Stomach (tissue), 4 donors: Measurements from ENCODE around the gene FAM228B.

Source experiments
- CTCF ChIP-seq, 7 experiments: fragments of 450-650 bp in 4 of 7; fragments of 200-600 bp in 3 of 7; sonication (generic) in 3 of 7; IDR thresholded peaks; one replicate each; pipeline ENCODE4 v1.5.1; 2016 to 2019; ENCODE audit warnings: antibody characterized with exemption in 7 of 7, control low read depth in 2 of 7, mild to moderate bottlenecking in 1 of 7
- EP300 ChIP-seq: sonication (generic); formaldehyde crosslinking; IDR thresholded peaks from one replicate; pipeline ENCODE4 v1.6.1; 2017; ENCODE audit warnings: antibody characterized with exemption
- POLR2A ChIP-seq, 4 donors: fragments of 450-650 bp; IDR thresholded peaks; one replicate each; pipeline ENCODE4 v1.6.1; 2016; ENCODE audit warnings: antibody characterized with exemption in 4 of 4, control low read depth in 2 of 4, mild to moderate bottlenecking in 1 of 4, moderate library complexity in 1 of 4

- no peak for TF ChIP-seq POLR2A (IDR thresholded peaks at IDR 0.05)
- TF ChIP-seq EP300 = no peak
- no peak for TF ChIP-seq CTCF (IDR thresholded peaks at IDR 0.05)
These were observed 1.8 kb upstream of the FAM228B start for GRCh38 chr2:24121469-24121868.
